ENCODE data around the gene PLEKHM2.

Gene PLEKHM2

DNA sequence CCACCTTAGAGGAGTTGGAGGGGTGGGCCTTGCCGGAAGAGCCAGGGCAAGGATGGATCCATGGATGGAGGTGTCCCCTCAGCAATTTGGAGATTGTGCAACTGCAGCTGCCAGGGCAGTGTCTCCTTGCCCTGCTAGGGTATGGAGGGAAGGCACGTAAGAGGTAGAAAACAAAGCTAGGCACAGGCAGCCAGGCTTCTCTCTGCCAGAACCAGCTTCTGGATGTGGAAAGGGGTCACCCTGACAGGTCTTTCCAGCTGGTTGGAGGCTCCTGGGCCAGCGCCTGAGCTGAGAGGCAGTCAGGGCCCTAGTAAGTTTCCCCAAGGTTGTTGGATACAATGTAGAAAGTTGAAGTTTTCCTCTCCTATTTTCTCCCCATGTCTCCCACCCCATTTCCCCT lies 36.7 kb downstream of the PLEKHM2 start:
- DNase-seq, result no peak
- in situ Hi-C loops (cut with MboI; ENCODE audit: low pct_unique_long_range_greater_than_20kb, low sequenced_read_pairs), result no loop called here

DNA sequence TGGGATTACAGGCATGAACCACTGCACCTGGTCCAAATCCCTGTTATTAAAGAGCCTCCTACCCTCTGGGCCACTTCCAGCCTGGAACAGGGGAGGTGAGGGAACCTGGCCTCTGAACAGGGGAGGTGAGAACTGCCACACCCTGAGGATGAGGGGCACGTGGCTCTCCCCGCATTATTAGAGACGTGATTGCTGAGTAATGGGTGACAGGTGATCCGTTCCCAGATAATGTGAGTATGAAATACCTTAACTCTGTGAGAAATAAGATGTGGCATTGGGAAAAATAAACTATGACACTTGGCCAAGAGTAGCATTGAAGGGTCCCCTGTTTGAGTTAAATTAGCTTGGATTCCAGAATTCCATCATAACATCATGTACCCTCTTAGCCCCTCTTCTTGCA lies 38.3 kb downstream of the PLEKHM2 start:
- in situ Hi-C loops (cut with MboI; ENCODE audit: low pct_unique_long_range_greater_than_20kb, low sequenced_read_pairs), result no loop called here

DNA sequence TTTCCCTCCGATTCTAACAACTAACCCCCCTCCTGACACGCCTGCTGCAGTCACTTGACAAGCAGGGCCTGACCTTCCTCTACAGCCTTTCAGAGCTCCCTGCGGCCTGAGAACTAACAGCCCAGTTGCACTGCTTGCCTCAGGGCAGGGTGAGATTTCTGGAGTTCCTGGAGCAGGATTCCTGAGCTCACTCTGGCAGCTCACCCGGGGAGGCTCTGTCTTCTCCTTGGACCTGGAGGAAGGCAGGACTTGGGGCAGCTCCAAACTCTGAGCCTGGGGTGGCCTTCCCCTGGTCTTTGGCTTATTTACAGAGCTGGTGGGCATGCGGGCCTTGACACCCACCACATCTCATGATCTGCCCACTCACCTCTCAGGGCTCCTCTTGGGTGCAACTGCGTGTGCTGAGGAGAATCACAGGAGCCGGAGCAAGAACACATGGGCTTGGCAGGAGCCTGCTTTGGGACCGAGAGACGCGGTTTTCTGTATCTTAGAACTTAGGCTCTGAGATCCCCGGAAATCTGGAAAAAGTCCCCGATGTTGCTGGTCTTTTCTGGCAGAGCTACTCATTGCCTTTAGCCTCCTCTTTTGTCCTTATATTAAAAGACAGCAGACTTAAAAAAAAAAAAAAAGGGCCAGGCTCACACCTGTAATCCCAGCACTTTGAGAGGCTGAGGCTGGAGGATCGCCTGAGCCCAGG lies 38.9 kb downstream of the PLEKHM2 start:
- no peak for DNase-seq
- in situ Hi-C loops (cut with MboI; ENCODE audit: low pct_unique_long_range_greater_than_20kb, low sequenced_read_pairs), result no loop called here

More for the DNA sequence above, 38.3 kb downstream of the PLEKHM2 start:
- DNase-seq, result no peak

DNA sequence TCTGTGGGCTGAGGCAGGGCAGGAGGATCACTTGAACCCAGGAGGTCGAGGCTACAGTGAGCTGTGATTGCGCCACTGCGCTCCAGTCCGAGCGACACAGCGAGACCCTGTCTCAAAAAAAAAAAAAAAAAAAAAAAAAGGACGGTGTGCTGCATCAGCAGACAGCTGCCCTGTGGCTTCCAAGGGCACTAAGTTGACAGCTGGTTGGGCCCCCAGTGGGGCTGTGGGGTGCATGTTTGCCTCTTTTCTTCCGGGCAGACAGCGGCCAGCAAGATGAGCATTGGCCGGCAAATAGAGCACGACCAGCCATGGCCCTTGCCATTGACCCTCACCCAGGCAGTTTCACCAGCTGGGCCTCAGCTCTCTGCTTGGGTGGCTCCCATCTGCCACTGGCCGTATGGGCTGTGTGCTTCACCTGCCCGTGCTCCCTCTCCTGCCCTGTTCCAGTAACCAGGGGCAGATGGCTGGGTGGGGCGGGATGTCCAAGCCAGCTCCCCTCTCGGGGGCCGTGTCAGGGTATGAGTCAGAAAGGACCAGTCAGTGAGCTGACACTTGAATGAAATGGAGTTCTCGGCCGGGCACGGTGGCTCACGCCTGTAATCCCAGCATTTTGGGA lies 39.6 kb downstream of the PLEKHM2 start:
- in situ Hi-C loops (cut with MboI; ENCODE audit: low pct_unique_long_range_greater_than_20kb, low sequenced_read_pairs), result no loop called here
- no peak for DNase-seq

DNA sequence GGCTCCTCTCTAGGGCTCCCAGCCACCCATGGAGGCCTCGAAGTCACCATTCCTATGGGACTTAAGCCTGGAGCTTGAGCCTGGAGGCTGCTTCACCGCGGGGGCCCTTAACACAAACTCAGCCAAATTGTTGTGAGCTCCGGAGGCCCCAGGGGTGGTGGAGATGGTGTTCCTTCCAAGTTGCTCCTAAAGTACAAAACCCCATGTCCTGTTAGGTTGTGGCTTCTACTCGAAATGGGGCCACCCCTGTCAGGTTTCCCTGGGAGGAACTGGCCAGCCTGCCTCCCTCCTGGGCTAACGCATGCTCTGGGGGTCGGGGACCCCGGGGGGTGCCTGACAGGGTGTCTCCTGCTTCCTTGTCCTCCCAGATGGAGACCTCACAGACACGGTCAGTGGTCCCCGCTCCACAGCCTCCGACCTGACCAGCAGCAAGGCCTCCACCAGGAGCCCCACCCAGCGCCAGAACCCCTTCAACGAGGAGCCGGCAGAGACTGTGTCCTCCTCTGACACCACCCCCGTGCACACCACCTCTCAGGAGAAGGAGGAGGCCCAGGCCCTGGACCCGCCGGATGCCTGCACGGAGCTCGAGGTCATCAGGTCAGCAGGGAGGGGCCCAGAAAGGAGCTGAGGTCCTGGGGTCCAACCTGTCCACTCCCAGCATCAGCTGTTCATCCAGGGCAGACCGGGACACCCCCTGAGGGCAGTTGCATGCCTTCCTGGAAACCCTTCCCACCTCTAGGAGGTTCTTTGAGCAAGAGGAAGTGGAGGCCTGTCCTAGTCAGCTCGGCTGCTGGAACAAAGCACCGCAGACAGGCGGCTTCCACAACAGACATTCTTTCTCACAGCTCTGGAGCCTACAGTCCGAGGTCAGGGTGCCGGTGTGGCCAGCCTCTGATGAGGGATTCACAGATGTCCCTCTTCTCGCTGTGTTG lies 41.1 kb downstream of the PLEKHM2 start:
- in situ Hi-C loops (cut with MboI; ENCODE audit: low pct_unique_long_range_greater_than_20kb, low sequenced_read_pairs), result no loop called here

DNA sequence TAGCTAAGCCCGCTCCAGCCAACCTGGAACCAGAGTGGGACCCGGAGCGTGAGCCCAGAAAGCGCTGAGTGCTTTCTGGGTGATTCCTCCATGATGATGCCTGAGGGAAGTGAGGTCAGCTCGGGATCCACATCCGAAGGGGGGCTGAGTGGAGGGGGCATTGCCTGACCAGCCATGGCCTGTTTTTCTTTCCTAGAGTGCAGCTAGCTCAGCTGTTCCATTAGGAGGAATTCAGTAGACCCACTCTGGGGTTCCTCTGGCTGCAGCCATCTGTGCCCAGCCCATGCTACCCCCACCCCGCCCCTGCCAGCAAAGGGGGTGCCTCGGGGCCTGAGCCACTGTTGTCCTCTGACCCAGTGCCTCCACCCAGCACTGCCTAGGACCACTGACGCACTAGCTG lies 42.4 kb downstream of the PLEKHM2 start:
- in situ Hi-C loops (cut with MboI; ENCODE audit: low pct_unique_long_range_greater_than_20kb, low sequenced_read_pairs), result no loop called here
- no peak for DNase-seq

More for the DNA sequence above, 41.1 kb downstream of the PLEKHM2 start:
- DNase-seq, result no peak

DNA sequence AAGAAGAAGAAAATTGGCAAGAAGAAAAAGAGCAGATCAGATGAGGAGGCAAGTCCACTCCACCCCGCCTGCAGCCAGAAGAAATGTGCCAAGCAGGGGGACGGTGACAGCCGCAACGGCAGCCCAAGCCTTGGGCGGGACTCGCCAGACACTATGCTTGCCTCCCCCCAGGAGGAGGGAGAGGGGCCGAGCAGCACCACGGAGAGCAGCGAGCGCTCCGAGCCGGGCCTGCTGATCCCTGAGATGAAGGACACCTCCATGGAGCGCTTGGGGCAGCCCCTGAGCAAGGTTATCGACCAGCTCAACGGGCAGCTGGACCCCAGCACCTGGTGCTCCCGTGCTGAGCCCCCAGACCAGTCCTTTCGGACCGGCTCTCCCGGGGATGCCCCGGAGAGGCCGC lies 42.9 kb downstream of the PLEKHM2 start:
- in situ Hi-C loops (cut with MboI; ENCODE audit: low pct_unique_long_range_greater_than_20kb, low sequenced_read_pairs), result no loop called here
- DNase-seq, result no peak

DNA sequence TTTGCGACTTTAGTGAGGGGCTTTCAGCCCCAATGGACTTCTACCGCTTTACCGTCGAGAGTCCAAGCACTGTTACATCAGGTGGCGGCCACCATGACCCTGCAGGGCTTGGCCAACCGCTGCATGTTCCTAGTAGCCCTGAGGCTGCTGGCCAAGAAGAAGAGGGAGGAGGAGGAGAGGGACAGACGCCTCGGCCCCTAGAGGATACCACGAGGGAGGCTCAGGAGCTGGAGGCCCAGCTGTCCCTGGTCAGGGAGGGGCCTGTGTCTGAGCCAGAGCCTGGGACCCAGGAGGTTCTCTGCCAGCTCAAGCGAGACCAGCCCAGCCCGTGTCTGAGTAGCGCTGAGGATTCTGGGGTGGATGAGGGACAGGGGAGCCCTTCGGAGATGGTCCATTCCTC lies 43.3 kb downstream of the PLEKHM2 start:
- in situ Hi-C loops (cut with MboI; ENCODE audit: low pct_unique_long_range_greater_than_20kb, low sequenced_read_pairs), result no loop called here
- no peak for DNase-seq

DNA sequence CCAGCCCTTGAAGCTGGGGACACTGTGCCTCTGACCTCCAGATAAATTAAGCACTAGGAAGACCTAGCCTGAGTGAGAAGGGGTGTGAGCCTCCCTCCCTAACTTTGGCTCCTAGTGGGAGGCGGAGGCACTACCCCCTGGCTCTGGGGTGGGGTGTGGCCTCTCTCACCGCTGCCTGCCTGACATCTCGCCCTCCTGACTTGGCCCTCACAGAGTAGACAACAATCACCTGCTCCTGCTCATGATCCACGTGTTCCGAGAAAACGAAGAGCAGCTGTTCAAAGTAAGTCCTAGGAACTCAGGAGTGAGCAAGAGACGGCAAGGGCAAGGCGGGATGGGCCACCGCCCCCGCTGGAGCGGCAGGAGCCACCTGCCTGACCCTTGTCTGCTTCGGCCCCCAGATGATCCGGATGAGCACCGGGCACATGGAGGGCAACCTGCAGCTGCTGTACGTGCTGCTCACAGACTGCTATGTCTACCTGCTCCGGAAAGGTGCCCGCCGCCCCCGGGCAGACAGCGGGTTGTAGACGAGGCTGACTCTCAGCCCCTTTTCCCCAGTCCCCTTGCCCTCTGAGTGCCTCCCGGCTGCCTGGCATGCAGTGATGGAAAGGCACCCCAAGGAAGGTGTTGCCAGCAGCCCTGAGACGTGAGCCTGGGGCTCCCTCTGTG lies 43.9 kb downstream of the PLEKHM2 start:
- no peak for DNase-seq

DNA sequence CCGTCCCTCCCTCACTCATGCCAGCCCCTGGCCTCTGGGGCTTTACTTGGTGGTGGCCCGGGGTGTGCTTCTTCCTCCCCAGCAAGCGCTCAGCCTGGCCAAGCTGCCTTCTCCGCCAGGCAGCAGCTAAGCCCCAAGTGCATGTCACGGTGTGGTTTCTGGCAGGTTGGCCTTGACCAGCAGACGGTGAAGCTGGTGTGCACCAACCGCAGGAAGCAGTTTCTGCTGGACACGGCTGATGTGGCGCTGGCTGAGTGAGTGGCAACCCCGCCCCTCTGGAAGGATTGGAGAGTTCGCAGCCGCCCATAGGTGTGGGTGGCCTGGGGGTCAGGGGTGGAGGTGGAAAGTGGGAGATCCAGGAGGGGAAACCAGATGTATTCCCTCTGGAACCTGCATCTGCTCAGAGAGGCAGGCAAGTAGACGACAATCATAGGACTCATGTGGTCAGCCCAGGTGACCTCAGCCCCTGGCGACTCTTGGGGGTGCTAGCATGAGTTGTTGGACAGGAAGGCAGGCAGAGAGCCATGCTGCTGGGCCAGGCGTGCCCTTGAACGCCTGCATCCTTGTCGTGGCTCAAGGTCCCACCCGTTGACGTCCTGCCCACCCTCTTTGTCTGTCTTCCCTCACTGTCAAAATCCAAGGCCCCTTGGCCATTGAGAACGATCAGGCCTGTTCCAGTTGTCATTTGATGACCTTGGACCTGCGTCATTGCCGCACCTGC lies 45.0 kb downstream of the PLEKHM2 start:
- in situ Hi-C loops (cut with MboI; ENCODE audit: low pct_unique_long_range_greater_than_20kb, low sequenced_read_pairs), result no loop called here
- no peak for DNase-seq

More for the DNA sequence above, 43.9 kb downstream of the PLEKHM2 start:
- in situ Hi-C loops (cut with MboI; ENCODE audit: low pct_unique_long_range_greater_than_20kb, low sequenced_read_pairs), result no loop called here

DNA sequence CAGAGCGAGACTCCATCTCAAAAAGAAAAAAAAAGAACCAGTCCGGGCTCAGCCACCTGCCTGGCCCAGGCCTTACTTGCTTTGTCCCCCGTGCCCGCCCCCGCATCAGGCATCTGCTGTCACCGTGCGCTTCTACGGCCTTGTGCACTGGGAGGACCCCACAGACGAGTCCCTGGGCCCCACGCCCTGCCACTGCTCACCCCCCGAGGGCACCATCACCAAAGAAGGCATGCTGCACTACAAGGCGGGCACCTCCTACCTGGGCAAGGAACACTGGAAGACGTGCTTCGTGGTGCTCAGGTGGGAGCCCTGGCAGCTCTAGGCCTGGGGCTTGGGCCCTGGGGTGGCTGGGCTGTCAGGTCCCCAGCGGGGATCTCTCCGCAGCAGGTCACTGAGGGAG lies 46.3 kb downstream of the PLEKHM2 start:
- in situ Hi-C loops (cut with MboI; ENCODE audit: low pct_unique_long_range_greater_than_20kb, low sequenced_read_pairs), result no loop called here
- no peak for DNase-seq

DNA sequence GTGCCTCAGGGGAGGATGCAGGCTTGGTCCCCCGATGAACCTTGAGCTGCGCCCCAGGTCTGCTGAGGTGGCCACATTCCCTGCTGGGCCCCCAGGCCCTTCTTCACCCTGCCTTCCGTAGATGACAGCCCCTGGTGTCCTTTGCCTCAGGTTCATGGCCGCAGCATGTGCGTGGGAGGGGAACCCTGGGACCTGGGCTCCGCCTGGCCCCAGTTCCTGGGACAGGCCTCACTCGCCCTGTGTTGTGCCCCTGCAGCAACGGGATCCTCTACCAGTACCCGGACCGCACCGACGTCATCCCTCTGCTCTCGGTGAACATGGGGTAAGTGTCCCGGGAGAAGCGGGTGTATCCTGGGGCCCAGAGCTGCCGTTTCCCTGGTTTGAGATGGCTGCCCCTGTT lies 46.8 kb downstream of the PLEKHM2 start:
- in situ Hi-C loops (cut with MboI; ENCODE audit: low pct_unique_long_range_greater_than_20kb, low sequenced_read_pairs), result no loop called here
- DNase-seq, result no peak

DNA sequence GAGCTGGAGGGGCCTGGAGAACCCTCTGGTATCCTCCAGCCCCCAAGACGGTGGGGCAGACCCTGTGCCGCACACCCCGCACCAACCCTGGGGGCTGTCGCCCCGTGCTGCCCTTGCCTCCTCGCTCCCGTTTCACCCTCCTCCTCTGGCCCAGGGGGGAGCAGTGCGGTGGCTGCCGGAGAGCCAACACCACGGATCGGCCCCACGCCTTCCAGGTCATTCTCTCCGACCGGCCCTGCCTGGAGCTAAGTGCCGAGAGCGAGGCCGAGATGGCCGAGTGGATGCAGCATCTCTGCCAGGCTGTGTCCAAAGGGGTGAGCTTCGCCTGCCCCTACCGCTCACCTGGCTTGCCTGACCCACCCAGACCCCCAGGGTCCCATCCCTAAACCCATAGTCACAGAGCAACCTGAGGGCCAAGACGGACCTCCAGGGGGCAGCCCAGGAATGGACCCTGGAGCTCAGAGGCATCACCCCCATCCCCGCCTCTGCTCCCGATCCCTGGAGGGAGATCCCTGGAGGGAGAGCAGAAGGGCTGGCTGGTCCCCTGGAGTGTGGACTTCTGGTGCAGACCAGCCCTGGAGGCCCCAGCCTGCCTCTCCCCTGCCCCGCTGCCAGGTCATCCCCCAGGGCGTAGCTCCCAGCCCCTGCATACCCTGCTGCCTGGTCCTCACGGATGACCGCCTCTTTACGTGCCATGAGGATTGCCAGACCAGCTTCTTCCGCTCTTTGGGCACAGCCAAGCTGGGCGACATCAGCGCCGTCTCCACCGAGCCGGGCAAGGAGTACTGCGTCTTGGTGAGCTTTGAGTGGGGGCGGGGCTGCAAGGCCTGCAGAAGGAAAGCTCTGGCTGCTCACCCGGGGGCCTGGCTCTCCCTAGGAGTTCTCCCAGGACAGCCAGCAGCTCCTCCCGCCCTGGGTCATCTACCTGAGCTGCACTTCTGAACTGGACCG lies 47.9 kb downstream of the PLEKHM2 start:
- in situ Hi-C loops (cut with MboI; ENCODE audit: low pct_unique_long_range_greater_than_20kb, low sequenced_read_pairs), result no loop called here
- DNase-seq, result no peak

DNA sequence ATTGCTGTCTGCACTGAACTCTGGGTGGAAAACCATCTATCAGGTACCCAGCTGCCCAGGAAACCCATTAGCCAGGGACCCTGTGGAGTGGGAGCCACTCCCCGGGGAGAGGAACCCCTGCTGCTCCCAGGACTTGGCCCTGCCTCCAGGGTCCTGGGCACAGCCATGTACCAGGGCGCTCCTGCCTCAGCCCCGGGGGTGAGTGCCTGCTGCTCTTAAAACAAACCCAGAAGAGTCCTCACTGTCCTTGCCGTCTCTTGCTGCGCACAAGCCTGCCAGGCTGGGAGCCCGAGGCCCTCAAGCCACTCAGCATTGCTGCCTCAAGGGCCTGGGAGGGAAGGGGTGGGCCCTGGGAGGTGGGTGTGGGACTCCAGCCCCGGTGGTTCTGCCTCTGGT lies 48.6 kb downstream of the PLEKHM2 start:
- no peak for DNase-seq
- in situ Hi-C loops (cut with MboI; ENCODE audit: low pct_unique_long_range_greater_than_20kb, low sequenced_read_pairs), result no loop called here

DNA sequence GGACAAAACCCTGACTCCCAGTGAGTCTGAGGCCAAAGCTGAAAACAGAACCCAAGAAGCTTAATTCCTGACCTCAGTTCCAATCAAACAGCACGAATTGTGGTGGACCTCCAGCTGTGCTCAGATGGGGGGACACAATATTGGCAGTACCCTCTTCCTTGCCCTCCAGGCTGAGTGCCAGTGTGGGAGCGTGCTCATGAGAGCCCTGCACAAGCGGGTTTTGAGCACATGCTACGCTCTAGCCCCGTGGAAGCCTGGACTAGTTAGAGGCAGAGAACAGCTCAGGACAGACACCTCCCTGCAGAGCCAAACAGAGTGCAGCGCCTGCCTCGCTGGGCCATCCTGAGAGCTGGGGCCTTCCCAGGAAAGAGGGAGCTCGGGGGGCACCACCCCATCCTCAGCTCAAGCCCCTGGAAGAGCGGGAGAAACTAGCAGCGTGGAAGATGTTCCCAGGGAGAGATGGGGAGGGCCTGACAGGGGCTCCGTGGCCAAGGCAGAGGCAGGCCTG lies 49.2 kb downstream of the PLEKHM2 start:
- DNase-seq, result no peak
- in situ Hi-C loops (cut with MboI; ENCODE audit: low pct_unique_long_range_greater_than_20kb, low sequenced_read_pairs), result no loop called here

DNA sequence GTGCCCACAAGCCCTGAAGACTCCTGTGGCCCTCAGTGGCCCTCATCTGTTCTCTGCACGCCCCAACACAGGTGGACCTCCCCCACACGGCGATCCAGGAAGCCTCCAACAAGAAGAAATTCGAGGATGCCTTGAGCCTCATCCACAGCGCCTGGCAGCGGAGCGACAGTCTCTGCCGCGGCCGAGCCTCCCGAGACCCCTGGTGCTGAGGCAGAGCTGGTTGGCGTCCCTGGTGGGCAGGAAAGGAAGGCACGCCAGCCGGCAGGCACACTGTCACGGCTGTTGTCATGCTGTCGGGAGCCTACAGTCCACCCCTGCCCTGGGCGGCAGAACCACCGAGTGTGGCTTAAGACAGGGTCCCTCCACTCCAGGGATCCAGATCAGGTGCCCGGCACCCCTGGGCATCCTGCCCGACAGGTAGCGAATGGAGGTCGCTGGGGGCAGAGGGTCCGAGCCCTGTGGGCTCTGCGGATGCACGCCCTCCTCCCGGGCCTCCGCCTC lies 49.7 kb downstream of the PLEKHM2 start:
- in situ Hi-C loops (cut with MboI; ENCODE audit: low pct_unique_long_range_greater_than_20kb, low sequenced_read_pairs), result no loop called here
- no peak for DNase-seq

DNA sequence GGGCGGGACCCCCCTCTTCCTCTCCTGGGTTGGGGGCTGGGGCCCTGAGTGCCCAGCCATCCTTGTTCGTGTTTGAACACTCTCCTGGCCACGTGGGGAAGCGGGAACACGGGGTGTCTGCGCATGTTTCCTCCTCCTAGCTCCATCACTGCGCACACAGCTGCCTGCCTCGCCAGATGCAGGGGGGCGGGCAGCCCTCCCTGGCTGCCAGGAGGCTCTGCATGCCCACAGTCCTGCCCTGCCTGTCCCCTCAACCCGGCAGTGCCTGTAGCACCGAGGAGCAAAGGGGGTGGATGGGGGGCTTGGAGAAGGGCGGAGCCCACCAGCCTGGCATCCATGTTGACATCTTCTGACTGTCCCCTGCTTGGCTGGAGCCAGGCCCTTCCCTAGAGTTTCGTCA lies 50.2 kb downstream of the PLEKHM2 start:
- no peak for DNase-seq
- in situ Hi-C loops (cut with MboI; ENCODE audit: low pct_unique_long_range_greater_than_20kb, low sequenced_read_pairs), result no loop called here

DNA sequence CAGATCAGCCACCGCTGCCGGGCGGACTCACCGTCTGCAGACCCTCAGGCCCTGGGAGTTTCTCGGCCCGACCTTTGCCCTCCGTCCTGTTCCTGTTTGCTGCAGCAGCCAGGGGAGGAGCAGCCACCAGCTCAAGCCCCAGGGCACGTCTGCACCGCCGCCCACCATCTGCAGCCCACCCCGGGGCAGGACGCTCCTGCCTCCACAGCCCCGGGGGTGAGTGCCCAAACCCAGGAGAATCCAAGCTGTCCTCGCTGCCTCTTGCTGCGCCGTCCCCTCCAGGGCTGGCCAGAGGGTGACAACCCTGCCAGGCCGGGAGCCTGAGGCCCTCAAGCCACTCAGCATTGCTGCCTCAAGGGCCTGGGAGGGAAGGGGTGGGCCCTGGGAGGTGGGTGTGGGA lies 50.8 kb downstream of the PLEKHM2 start:
- no peak for DNase-seq
- in situ Hi-C loops (cut with MboI; ENCODE audit: low pct_unique_long_range_greater_than_20kb, low sequenced_read_pairs), result no loop called here
